GM19193 (cell line): ENCODE measurements around the gene CCDC7.

ENCODE experiments used
- POLR2A ChIP-seq: IDR thresholded peaks from 4 replicates; pipeline ENCODE4 v1.6.1; 2011; ENCODE audit not compliant: insufficient read depth, insufficient read length; ENCODE audit errors: extremely low read depth

CCDC7 gene

GRCh38 chr10:32680803-32681557 is 235.0 kb downstream of the CCDC7 start:
- TF ChIP-seq POLR2A: no peak

- no peak for TF ChIP-seq POLR2A
Observed at GRCh38 chr10:32684291-32684690, 238.4 kb downstream of the CCDC7 start.

GRCh38 chr10:32687116-32687515 is 241.2 kb downstream of the CCDC7 start:
- TF ChIP-seq POLR2A: no peak

- no peak for TF ChIP-seq POLR2A
Observed at GRCh38 chr10:32687546-32687945, 241.6 kb downstream of the CCDC7 start.

GRCh38 chr10:32692174-32692573 is 246.2 kb downstream of the CCDC7 start:
- no peak for TF ChIP-seq POLR2A

GRCh38 chr10:32693441-32693979 is 247.6 kb downstream of the CCDC7 start:
- no peak for TF ChIP-seq POLR2A

GRCh38 chr10:32713560-32713959 is 267.6 kb downstream of the CCDC7 start:
- no peak for TF ChIP-seq POLR2A

- no peak for TF ChIP-seq POLR2A
Observed at GRCh38 chr10:32731527-32731926, 285.6 kb downstream of the CCDC7 start.

GRCh38 chr10:32738958-32739357 is 293.0 kb downstream of the CCDC7 start:
- TF ChIP-seq POLR2A: no peak

GRCh38 chr10:32744321-32744720 is 298.4 kb downstream of the CCDC7 start:
- no peak for TF ChIP-seq POLR2A

GRCh38 chr10:32746869-32747268 is 300.9 kb downstream of the CCDC7 start:
- no peak for TF ChIP-seq POLR2A

- TF ChIP-seq POLR2A: no peak
Observed at GRCh38 chr10:32751582-32751981, 305.6 kb downstream of the CCDC7 start.

GRCh38 chr10:32771217-32771616 is 325.3 kb downstream of the CCDC7 start:
- TF ChIP-seq POLR2A: no peak

- no peak for TF ChIP-seq POLR2A
Observed at GRCh38 chr10:32773105-32773504, 327.2 kb downstream of the CCDC7 start.

- TF ChIP-seq POLR2A: no peak
Observed at GRCh38 chr10:32786968-32787367, 341.0 kb downstream of the CCDC7 start.

GRCh38 chr10:32787690-32788284 is 341.8 kb downstream of the CCDC7 start:
- no peak for TF ChIP-seq POLR2A
